Measurements from ENCODE around the gene HNRNPF.

HNRNPF gene

DNA sequence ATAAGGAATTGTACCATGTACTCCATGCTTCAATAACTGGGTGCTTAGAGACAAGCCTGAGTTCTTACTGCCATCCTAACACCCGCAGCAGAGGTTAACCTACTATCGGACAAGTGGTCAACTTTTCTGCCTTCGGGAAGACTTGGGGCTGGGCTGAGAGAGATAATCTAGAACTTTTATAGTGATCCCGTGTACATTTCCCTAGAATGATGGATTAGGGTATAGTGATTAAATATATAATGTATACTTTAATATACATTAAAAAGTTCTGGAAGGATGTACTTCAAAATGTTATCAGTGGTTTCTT is 12.2 kb upstream of the HNRNPF start:
- DNase-seq (ENCODE audit: low spot score), result no peak

- DNase-seq (ENCODE audit: low spot score), result peak; percentile 78
Measured at GRCh38 chr10:43420369-43421200, 11.6 kb upstream of the HNRNPF start.

- no peak for DNase-seq (ENCODE audit: low spot score)
Measured at GRCh38 chr10:43419997-43420368, 11.0 kb upstream of the HNRNPF start.

DNA sequence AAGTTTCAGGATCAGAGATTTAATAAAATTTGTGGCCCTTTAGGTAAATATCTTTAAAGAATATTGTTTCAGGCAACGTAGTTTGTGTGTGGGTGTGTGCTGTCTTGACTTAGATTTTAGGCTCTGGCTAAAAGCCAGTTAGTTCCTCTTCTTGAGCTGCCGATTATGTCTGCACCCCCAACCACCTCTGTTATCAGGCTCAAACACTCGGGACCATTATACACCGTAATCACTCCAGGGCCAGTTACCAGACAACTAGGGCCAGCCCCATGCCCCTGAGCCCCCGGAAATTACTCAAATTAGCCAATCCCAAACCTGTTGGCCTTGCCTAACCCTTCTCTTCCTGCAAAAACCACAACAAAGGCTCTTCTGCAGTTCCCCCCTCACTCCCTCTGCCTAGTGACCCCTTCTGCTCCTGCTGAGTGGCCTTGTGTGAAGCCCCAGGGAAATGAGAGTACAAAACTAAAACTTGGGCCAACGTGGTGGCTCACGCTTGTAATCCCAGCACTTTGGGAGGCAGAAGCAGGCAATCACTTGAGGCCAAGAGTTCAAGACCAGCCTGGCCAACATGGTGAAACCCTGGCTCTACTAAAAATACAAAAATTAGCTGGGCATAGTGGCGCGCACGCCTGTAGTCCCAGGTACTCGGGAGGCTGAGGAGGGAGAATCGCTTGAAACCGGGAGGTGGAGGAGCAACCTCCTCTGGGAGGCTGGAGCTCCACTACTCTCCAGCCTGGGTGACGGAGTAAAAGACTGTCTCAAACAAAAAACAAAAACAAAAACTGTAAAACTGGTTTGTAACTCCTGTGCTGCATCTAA is 9.2 kb upstream of the HNRNPF start:
- peak; percentile 62 for DNase-seq (ENCODE audit: low spot score)

DNA sequence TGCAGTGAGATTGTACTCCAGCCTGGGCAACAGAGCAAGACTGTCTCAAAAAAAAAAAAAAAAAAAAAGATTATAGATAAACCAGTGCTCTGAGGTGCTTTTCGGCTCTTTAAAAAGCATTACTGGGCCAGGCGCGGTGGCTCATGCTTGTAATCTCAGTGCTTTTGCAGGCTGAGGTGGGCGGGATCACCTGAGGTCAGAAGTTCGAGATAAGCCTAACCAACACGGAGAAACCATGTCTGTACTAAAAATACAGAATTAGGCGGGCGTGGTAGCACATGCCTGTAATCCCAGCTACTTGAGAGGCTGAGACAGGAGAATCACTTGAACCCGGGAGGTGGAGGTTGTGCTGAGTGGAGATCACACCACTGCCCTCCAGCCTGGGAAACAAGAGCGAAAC is 6.6 kb upstream of the HNRNPF start:
- DNase-seq (ENCODE audit: low spot score), result no peak

DNA sequence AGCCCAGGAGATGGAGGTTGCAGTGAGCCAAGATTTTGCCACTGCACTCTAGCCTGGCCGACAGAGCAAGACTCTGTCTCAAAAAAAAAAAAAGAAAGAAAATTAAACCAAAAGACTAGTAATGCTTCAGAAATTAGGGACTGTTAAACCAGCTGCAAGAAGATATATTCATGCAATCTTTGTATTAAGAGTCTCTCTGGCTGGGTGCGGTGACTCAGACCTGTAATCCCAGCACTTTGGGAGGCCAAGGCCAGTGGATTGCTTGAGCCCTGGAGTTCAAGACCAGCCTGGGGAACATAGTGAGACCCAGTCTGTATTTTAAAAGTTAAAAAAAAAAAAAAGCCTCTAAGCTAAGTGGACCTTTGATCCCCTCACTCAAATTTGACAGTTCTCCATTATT is 2.5 kb upstream of the HNRNPF start:
- no peak for DNase-seq (ENCODE audit: low spot score)

- DNase-seq (ENCODE audit: low spot score), result no peak
Measured at GRCh38 chr10:43410345-43410744, 1.4 kb upstream of the HNRNPF start.

- no peak for DNase-seq (ENCODE audit: low spot score)
Measured at GRCh38 chr10:43409385-43410109, 561 bp upstream of the HNRNPF start.

DNA sequence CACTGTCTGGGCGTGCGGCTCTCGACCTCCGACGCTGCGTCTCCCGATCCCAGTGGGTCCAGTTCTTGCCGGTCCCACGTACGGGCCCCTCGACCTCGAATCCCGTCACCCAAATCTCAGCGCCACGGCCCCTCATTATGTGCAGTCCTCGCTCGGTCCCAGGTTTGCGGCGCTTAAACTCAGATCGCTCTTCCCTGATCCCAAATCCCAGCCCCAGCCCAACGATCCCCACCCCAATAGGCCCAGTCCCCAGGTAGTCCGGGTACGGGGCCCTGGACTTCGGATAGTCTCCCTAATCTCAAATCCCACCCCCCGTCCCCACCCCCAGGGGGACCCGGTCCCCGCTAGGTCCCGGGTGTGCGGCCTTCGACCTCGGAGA is 666 bp downstream of the HNRNPF start:
- DNase-seq (ENCODE audit: low spot score), result no peak

DNA sequence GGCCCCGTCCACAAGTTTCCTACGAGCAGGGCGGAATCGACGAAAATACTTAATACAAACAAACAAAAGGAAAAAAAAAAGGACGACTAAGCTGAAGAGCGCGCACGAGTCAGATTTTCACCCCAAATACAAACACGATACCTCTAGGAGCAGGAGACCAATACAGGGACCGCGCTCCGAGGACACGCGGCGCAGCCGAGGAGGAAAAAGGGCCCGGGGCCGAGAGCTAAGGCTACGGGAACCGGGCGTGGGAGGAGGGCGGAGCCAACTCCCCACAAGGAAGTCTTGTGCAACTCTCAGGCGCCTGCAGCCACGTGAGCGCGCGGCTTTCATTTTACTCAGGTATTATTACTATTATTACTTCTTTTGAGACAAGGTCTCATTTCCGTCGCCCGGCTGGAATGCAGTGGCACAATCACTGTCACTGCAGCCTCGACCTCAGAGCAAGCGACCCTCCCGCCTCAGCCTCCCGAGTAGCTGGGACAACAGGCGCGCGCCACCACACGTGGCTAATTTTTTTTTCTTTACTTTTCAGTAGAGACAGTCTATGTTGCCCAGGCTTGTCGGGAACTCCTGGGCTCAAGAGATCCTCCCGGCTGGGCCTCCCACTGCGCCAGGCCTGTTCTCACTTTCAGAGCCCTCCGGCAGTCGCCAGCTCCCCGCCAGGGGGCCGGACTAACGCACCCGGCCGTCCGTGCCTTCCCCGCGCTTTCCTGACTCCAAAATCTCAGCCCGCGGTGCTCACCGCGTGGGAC is 1.2 kb downstream of the HNRNPF start:
- peak; percentile 88 for DNase-seq (ENCODE audit: low spot score)

- DNase-seq (ENCODE audit: low spot score), result peak; percentile 73
Measured at GRCh38 chr10:43407148-43407575, 1.8 kb downstream of the HNRNPF start.

GRCh38 chr10:43404704-43405084 is 4.3 kb downstream of the HNRNPF start:
- no peak for DNase-seq (ENCODE audit: low spot score)

DNA sequence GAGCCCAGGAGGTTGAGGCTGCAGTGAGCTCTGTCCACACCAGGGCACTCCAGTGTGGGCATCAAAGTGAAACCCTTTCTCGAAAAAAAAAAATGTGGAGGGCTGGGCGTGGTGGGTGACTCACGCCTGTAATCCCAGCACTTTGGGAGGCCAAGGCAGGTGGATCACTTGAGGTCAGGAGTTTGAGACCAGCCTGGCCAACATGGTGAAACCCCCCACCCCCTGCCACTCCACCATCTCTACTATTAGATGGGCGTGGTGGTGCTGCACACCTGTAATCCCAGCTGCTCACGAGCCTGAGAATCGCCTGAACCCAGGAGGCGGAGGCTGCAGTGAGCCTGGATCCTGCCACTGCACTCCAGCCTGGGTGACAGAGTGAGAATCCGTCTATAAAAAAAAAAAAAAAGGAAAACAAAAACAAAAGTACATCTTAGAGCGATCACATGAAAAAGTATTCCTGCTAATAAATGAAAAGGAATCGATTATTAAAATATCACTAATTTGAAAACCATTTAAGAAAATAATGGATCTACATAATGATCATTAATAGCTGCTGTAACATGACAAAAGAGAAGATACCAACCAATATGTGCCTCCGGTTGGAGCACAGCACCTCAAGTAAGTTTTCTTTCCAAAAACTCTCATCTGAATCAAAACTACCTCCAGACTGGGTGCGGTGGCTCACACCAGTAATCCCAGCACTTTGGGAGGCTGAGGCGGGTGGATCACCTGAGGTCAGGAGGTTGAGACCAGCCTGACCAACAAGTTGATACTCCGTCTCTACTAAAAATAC is 4.9 kb downstream of the HNRNPF start:
- no peak for DNase-seq (ENCODE audit: low spot score)

DNA sequence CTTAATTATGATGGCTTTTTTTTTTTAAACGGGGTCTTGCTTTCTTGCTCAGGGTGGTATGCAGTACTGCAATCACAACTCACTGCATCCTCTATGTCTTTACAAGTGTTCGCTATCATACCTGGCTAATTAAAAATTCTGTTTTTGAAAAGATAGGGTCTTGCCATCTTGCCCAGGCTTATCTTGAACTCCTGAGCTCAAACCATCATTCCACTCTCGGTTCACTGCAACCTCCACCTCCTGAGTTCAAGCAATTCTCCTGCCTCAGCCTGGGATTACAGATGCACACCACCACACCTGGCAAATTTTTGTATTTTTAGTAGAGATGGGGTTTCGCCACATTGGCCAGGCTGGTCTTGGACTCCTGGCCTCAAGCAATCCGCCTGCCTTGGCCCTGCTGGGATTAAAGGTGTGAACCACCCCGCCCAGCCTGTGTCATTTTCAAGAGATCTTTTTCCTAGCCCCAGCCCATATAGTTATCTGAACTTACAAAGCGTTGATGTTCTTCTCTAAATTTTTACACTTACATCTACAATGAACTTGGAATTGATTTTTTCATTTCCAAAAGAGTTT is 6.0 kb downstream of the HNRNPF start:
- no peak for DNase-seq (ENCODE audit: low spot score)

DNA sequence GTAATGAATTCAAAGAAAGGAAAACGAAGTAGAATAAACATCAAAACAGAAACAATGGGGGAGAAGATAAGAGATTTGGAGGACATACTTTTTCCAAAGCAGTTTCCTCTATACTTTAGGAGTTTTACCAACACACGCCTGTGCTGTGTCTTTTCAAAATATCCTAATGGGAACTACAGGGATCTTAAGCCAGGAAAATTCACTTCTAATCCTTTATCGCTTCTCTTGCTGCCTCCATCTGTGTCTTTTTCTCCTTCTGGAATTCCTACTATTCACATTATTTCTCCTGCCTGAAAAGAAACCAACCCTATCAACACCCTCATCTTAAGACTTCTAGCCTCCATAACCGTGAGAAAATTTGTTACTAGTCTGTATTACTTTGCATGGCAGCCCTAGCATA is 6.8 kb downstream of the HNRNPF start:
- no peak for DNase-seq (ENCODE audit: low spot score)

DNA sequence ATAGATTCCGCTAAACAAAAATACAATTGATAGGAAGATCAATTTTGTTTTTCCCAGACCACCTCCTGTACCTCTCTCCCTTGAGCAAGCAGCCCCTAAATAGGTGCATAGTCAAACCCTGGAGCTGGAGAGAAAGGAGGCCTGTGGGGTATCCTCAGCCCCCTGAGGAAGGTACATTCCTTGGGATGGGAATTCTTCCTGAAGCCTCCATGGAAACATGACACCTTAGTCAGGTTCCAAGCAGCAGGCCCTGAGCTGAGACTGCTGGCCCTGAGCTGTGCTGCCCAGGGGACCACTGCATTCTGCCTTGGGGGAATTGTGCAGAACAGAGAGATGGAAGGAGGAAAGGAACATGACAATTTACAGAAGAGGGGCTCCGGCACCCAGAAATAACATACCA is 7.4 kb downstream of the HNRNPF start:
- no peak for DNase-seq (ENCODE audit: low spot score)

- DNase-seq (ENCODE audit: low spot score), result no peak
Measured at GRCh38 chr10:43399320-43400310, 9.4 kb downstream of the HNRNPF start.

- no peak for DNase-seq (ENCODE audit: low spot score)
Measured at GRCh38 chr10:43398939-43399319, 10.1 kb downstream of the HNRNPF start.

GRCh38 chr10:43396928-43397624 is 11.9 kb downstream of the HNRNPF start:
- peak; percentile 87 for DNase-seq (ENCODE audit: low spot score)
